AG09309 (cell line): Measurements from ENCODE around the gene C17orf107.
"Not testable (repeated sequence)": the region's sequence is repeated elsewhere in the genome, so short reads cannot be mapped to it uniquely, and the experiment has no call there.

ENCODE experiments used
- DNase-seq: peaks from one replicate; pipeline ENCODE4 v3.0.0-alpha.2; 2010; ENCODE audit warnings: low read depth
- H3K4me3 ChIP-seq: 2 replicates; pipeline ENCODE4 v1.5.1; 2011; ENCODE audit warnings: mild to moderate bottlenecking, low read depth, low read length, moderate library complexity; ENCODE audit not compliant: control insufficient read depth
- CTCF ChIP-seq: IDR thresholded peaks from 2 replicates; pipeline ENCODE4 v1.5.1; 2011; ENCODE audit warnings: mild to moderate bottlenecking, low read depth, low read length, inconsistent platforms; ENCODE audit not compliant: insufficient read depth, control insufficient read depth; ENCODE audit errors: missing control alignments

The C17orf107 gene

GRCh38 chr17:4900231-4901107 is 1.1 kb downstream of the C17orf107 start:
- peak overlapping the region; percentile 51 for H3K4me3 ChIP-seq
- no peak for DNase-seq
- TF ChIP-seq CTCF, result no peak

GRCh38 chr17:4901108-4901647 is 1.8 kb downstream of the C17orf107 start:
- no peak overlapping the region for H3K4me3 ChIP-seq
- DNase-seq, result no peak
- no peak for TF ChIP-seq CTCF

GRCh38 chr17:4901648-4902344 is 2.5 kb downstream of the C17orf107 start:
- H3K4me3 ChIP-seq, result no peak overlapping the region
- TF ChIP-seq CTCF, result no peak
- DNase-seq, result no peak

- no peak for DNase-seq
- no peak for TF ChIP-seq CTCF
- no peak overlapping the region for H3K4me3 ChIP-seq
Measured at GRCh38 chr17:4902540-4902939, 3.2 kb downstream of the C17orf107 start.

- DNase-seq, result no peak
- TF ChIP-seq CTCF, result peak; percentile 81
- H3K4me3 ChIP-seq, result no peak within 1 kb of the TSS
Measured at GRCh38 chr17:4903051-4903818, 3.9 kb downstream of the C17orf107 start, which contains the start of gene CHRNE. TSS of gene CHRNE (minus strand) at chr17:4903098. CDS start at chr17:4903063, 35 bp downstream.

GRCh38 chr17:4906642-4907041 is 7.3 kb downstream of the C17orf107 start:
- H3K4me3 ChIP-seq, DNase-seq: not testable (repeated sequence)
